Mesendoderm (in vitro differentiated cells): ENCODE results near the gene CTNNA3.

Experiments
- DNase-seq: peaks from one replicate; pipeline ENCODE4 v3.0.0; 2013
- H2AK5ac ChIP-seq: 2 replicates; pipeline ENCODE4 v1.6.1; 2013; ENCODE audit warnings: low read length, inconsistent platforms
- H2BK120ac ChIP-seq: 2 replicates; pipeline ENCODE4 v1.6.1; 2013; ENCODE audit warnings: low read depth, mild to moderate bottlenecking, low read length, moderate library complexity, mixed read lengths
- H2BK15ac ChIP-seq: replicated peaks from 2 replicates; pipeline ENCODE4 v1.6.1; 2013; ENCODE audit warnings: low read depth, mild to moderate bottlenecking, moderate library complexity
- H2BK5ac ChIP-seq: 2 replicates; pipeline ENCODE4 v1.6.1; 2013; ENCODE audit warnings: low read length, inconsistent platforms
- H3K18ac ChIP-seq: 2 replicates; pipeline ENCODE4 v1.6.1; 2013; ENCODE audit warnings: mild to moderate bottlenecking, low read length, mixed read lengths
- H3K23ac ChIP-seq: one replicate; pipeline ENCODE4 v1.6.1; 2013; ENCODE audit warnings: low read length
- H3K27ac ChIP-seq: 2 replicates; pipeline ENCODE4 v1.5.1; 2013; ENCODE audit warnings: low read depth, mild to moderate bottlenecking, inconsistent platforms, low read length, moderate library complexity
- H3K27me3 ChIP-seq: 2 replicates; pipeline ENCODE4 v1.6.1; 2013; ENCODE audit warnings: low read length, control low read depth, mild to moderate bottlenecking, inconsistent platforms; ENCODE audit not compliant: insufficient read depth, poor library complexity
- H3K36me3 ChIP-seq: 2 replicates; pipeline ENCODE4 v1.6.1; 2013; ENCODE audit warnings: low read length, inconsistent platforms; ENCODE audit not compliant: control insufficient read depth, insufficient read depth
- H3K4ac ChIP-seq: one replicate; pipeline ENCODE4 v1.6.1; 2013; ENCODE audit warnings: low read depth, mild to moderate bottlenecking, low read length, moderate library complexity
- H3K4me1 ChIP-seq: 2 replicates; pipeline ENCODE4 v1.6.1; 2013; ENCODE audit warnings: low read depth, low read length, inconsistent platforms; ENCODE audit not compliant: control insufficient read depth
- H3K4me2 ChIP-seq: 2 replicates; pipeline ENCODE4 v1.6.1; 2013; ENCODE audit warnings: low read length
- H3K4me3 ChIP-seq: 2 replicates; pipeline ENCODE4 v1.5.1; 2013; ENCODE audit warnings: mild to moderate bottlenecking, low read length
- H3K56ac ChIP-seq: one replicate; pipeline ENCODE4 v1.6.1; 2013; ENCODE audit warnings: low read length
- H3K79me1 ChIP-seq: 2 replicates; pipeline ENCODE4 v1.6.1; 2013; ENCODE audit warnings: low read length, inconsistent platforms
- H3K79me2 ChIP-seq: 2 replicates; pipeline ENCODE4 v1.6.1; 2013; ENCODE audit warnings: mild to moderate bottlenecking, low read length; ENCODE audit not compliant: control insufficient read depth, insufficient read depth
- H3K9ac ChIP-seq: 2 replicates; pipeline ENCODE4 v1.6.1; 2013; ENCODE audit warnings: low read length, inconsistent platforms
- H4K5ac ChIP-seq: one replicate; pipeline ENCODE4 v1.6.1; 2013; ENCODE audit warnings: low read length
- H4K8ac ChIP-seq: one replicate; pipeline ENCODE4 v1.6.1; 2013; ENCODE audit warnings: low read depth, mild to moderate bottlenecking, control low read depth, low read length, moderate library complexity
- WGBS: extraction: QIAGEN DNeasy Blood & Tissue Kit; methylation state at CpG from one replicate; pipeline ENCODE4 v1.1.7; 2013; ENCODE audit warnings: low lambda C conversion rate, missing lambda C conversion rate; ENCODE audit not compliant: insufficient coverage; ENCODE audit errors: extremely low coverage; 5-methylcytosine and 5-hydroxymethylcytosine counted together

CTNNA3 gene

DNA sequence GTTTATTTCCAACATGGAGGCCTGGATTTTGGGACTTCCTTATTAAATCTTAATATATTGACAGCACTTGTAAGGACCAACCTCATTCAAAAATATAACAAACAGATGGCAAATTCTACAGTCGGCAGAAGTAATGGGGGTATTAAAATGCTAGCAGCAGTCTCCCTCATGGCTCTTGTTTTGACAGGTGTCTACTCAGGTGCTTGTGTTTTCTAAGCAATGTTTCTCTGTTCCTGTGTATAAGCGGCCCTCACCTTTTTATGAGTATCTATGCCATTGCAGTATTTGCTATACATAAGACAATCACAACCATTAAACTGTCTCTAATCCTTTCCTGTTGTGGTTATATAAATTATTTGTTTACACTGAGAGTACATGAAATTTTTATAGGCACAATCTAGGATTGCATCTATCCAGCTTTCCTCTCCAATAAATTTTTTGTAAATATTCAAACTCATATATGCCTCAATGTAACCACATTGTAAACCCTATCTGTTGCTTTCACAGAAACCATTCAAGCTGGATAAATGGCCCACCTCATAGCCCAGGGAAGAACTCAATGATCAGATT is 835.5 kb downstream of the CTNNA3 start:
- no CpG with 5 or more reads among the region's 2 CpGs for WGBS
- Histone ChIP-seq H3K79me1 (no peaks in the 10 kb centered on the region), H3K36me3 (no peaks in the 10 kb centered on the region)

DNA sequence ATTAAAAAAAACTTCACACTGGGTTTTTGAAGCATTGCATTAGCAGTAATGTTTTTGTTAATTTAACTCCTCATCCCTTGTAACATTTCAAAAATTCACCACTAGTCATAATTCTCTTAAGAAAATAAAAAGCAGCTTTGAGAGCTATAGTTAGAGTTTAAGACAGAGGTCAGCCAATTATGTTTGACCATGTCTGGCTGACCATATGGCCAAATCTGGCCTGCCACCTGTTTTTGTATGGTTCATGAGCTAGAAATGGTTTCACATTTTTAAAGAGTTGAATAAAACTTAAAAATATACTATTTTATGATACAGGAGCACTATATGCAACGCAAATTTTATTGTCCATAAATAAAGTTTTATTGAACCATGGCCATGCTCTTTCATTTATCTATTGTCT is 843.2 kb downstream of the CTNNA3 start:
- Histone ChIP-seq H3K18ac (no peak overlapping the region), H3K79me1 (no peaks in the 10 kb centered on the region), H4K5ac (no peak overlapping the region), H2BK5ac (no peak overlapping the region), H3K4ac (no peak overlapping the region), H3K4me2 (no peak overlapping the region), H3K79me2 (no peaks in the 10 kb centered on the region), H2AK5ac (no peak overlapping the region), H3K9ac (no peak overlapping the region), H3K36me3 (no peaks in the 10 kb centered on the region), H2BK120ac (no peak overlapping the region), H3K4me3 (no peak overlapping the region), H3K56ac (no peak overlapping the region), H3K27me3 (no peaks in the 10 kb centered on the region), H3K4me1 (no peaks in the 10 kb centered on the region), H3K27ac (no peak overlapping the region), H2BK15ac (no peak overlapping the region), H4K8ac (no peak overlapping the region), H3K23ac (no peak overlapping the region)
- no CpG with 5 or more reads among the region's 1 CpG for WGBS
- no peak for DNase-seq

More for the DNA sequence above, 835.5 kb downstream of the CTNNA3 start:
- H4K8ac ChIP-seq: no peak overlapping the region
- H3K27me3 ChIP-seq: no peaks in the 10 kb centered on the region
- no peak overlapping the region for H3K23ac ChIP-seq
- no peak overlapping the region for H3K18ac ChIP-seq
- no peak overlapping the region for H3K56ac ChIP-seq
- H2BK15ac ChIP-seq: no peak overlapping the region
- no peak for DNase-seq
- no peak overlapping the region for H4K5ac ChIP-seq
- H2BK5ac ChIP-seq: no peak overlapping the region
- H3K9ac ChIP-seq: no peak overlapping the region
- H2BK120ac ChIP-seq: no peak overlapping the region
- no peak overlapping the region for H3K27ac ChIP-seq
- no peaks in the 10 kb centered on the region for H3K79me2 ChIP-seq
- H3K4ac ChIP-seq: no peak overlapping the region
- no peaks in the 10 kb centered on the region for H3K4me1 ChIP-seq
- H3K4me2 ChIP-seq: no peak overlapping the region
- H3K4me3 ChIP-seq: no peak overlapping the region
- no peak overlapping the region for H2AK5ac ChIP-seq

DNA sequence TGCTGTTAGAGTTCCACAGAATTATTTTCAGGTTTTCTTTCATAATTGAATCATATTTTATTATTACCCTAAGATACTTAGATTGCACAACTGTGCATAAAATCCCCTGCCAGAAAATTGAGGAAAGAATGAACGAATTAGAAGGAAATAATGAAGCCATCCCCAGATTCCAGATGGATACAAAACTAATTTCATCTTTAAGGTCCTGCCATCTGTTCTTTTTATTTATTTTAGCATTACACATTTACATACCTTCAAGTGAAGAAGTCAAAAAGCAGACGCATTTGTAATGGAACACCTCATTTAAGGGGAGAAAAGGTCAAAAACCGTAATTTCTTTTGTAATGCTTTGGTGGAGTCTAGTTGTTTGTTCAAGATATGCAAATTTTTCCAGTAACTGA is 847.1 kb downstream of the CTNNA3 start:
- Histone ChIP-seq H2AK5ac (no peak overlapping the region), H3K9ac (no peak overlapping the region), H3K4me2 (no peak overlapping the region), H3K4me1 (no peaks in the 10 kb centered on the region), H2BK120ac (no peak overlapping the region), H4K5ac (no peak overlapping the region), H3K27me3 (no peaks in the 10 kb centered on the region), H3K18ac (no peak overlapping the region), H3K4ac (no peak overlapping the region), H2BK15ac (no peak overlapping the region), H2BK5ac (no peak overlapping the region), H3K56ac (no peak overlapping the region), H3K23ac (no peak overlapping the region), H3K79me2 (no peaks in the 10 kb centered on the region), H3K79me1 (no peaks in the 10 kb centered on the region), H3K27ac (no peak overlapping the region), H4K8ac (no peak overlapping the region), H3K36me3 (no peaks in the 10 kb centered on the region), H3K4me3 (no peak overlapping the region)
- no CpG with 5 or more reads among the region's 3 CpGs for WGBS
- DNase-seq: no peak

DNA sequence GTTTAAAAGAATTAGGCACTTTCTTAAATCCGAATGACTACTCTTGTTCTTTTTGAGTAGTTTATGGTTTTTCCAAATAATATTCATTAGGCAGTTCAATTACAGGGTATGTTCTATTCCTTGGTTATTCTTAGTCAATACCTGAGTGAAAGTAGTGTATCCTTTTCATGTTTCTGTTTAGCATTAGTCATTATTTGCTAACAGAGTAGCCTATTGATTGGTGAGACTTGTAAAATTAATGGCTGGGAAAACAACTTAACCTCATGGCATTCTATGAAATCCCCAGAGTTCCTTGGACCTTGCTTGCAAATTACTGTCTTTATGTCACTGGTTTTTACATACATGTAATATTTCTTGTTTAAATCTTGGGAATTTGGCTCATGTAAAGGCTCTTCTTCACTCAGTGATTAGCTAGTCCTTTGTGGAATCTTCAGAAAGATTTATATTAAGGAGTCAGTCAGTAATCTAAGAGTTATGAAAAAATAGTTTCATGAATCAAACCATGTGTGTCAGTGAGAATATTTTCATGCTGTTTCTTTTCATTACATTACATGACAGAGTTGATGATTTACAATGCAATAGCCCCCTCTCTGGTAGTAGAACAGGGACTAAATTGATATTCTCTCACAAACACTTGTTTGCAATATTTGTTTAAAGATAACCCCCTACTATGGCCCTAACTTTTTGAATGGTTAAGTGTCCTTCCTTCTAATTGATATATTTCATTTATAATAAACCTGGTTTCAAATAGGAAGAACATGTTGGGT is 851.6 kb downstream of the CTNNA3 start:
- Histone ChIP-seq H3K36me3 (no peaks in the 10 kb centered on the region), H2BK120ac (no peak overlapping the region), H3K4me1 (no peaks in the 10 kb centered on the region), H4K8ac (no peak overlapping the region), H3K27me3 (no peaks in the 10 kb centered on the region), H3K56ac (no peak overlapping the region), H3K4me3 (no peak overlapping the region), H3K9ac (no peak overlapping the region), H4K5ac (no peak overlapping the region), H2BK5ac (no peak overlapping the region), H2BK15ac (no peak overlapping the region), H3K79me2 (no peaks in the 10 kb centered on the region), H3K4me2 (no peak overlapping the region), H3K4ac (no peak overlapping the region), H3K27ac (no peak overlapping the region), H3K18ac (no peak overlapping the region), H3K23ac (no peak overlapping the region), H2AK5ac (no peak overlapping the region), H3K79me1 (no peaks in the 10 kb centered on the region)
- DNase-seq: no peak
- WGBS: no CpG with 5 or more reads among the region's 1 CpG

DNA sequence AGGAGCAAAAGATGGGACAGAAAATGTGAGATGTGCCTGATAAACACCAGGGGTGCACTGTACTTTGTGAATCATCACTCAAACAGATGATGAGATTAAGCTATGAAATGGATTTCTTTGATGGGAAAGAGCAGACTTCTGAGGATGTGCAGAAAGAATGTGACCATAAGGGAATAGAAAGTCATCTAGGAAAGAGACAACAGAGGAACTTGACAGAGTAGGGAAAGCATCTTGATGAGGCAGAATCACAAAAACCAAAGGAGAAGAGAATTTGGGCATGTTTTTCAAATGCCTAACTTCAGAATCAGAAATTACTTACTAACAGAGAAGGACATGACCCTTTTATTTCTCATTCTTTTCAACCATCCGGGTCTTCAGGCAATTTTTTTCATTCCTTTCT is 852.6 kb downstream of the CTNNA3 start:
- H3K27me3 ChIP-seq: no peaks in the 10 kb centered on the region
- no peak overlapping the region for H4K5ac ChIP-seq
- H3K4me1 ChIP-seq: no peaks in the 10 kb centered on the region
- H3K23ac ChIP-seq: no peak overlapping the region
- WGBS: no CpG with 5 or more reads among the region's 1 CpG
- no peaks in the 10 kb centered on the region for H3K79me1 ChIP-seq
- H3K4ac ChIP-seq: no peak overlapping the region
- H2BK5ac ChIP-seq: no peak overlapping the region
- no peak overlapping the region for H3K4me2 ChIP-seq
- no peak overlapping the region for H3K27ac ChIP-seq
- H2BK15ac ChIP-seq: no peak overlapping the region
- H2AK5ac ChIP-seq: no peak overlapping the region
- no peak overlapping the region for H3K18ac ChIP-seq
- H3K36me3 ChIP-seq: no peaks in the 10 kb centered on the region
- H2BK120ac ChIP-seq: no peak overlapping the region
- H3K9ac ChIP-seq: no peak overlapping the region
- H3K56ac ChIP-seq: no peak overlapping the region
- H4K8ac ChIP-seq: no peak overlapping the region
- DNase-seq: no peak
- no peaks in the 10 kb centered on the region for H3K79me2 ChIP-seq
- no peak overlapping the region for H3K4me3 ChIP-seq

DNA sequence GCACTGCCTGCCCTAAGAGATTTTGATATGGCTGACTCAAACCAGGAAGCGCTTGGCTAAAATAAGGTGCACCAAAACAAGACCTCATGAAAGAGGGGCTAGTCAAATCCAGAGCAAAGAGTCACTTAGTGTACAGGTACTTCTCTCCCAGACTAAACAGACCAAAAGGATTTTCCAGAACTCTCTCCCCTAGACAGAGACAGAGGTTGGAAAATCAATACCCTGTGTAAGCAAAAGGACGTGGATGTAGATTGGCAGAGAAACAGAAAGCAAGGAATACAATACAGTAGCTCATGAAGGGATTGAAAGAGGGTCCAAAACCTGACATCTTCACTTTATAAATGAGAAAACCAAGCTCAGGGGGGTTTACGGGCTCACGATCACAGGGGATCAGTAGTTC is 853.1 kb downstream of the CTNNA3 start:
- Histone ChIP-seq H3K27me3 (no peaks in the 10 kb centered on the region), H3K36me3 (no peaks in the 10 kb centered on the region), H4K8ac (no peak overlapping the region), H3K9ac (no peak overlapping the region), H2AK5ac (no peak overlapping the region), H3K4me3 (no peak overlapping the region), H2BK5ac (no peak overlapping the region), H2BK120ac (no peak overlapping the region), H3K79me2 (no peaks in the 10 kb centered on the region), H3K4me2 (no peak overlapping the region), H3K79me1 (no peaks in the 10 kb centered on the region), H2BK15ac (no peak overlapping the region), H4K5ac (no peak overlapping the region), H3K56ac (no peak overlapping the region), H3K4ac (no peak overlapping the region), H3K4me1 (no peaks in the 10 kb centered on the region), H3K18ac (no peak overlapping the region), H3K23ac (no peak overlapping the region), H3K27ac (no peak overlapping the region)
- DNase-seq: no peak
- no CpG with 5 or more reads among the region's 4 CpGs for WGBS
